ENCODE results near the gene FN3K. TPM values are rescaled to one million over a fixed set of nuclear protein-coding genes. Genes with fewer than 3 reads are reported as not detected.
"Not testable (repeated sequence)": the region's sequence is repeated elsewhere in the genome, so short reads cannot be mapped to it uniquely, and the experiment has no call there.

The FN3K gene
- total RNA-seq, 1 donor from 2014 or later, result 79.1 TPM

DNA sequence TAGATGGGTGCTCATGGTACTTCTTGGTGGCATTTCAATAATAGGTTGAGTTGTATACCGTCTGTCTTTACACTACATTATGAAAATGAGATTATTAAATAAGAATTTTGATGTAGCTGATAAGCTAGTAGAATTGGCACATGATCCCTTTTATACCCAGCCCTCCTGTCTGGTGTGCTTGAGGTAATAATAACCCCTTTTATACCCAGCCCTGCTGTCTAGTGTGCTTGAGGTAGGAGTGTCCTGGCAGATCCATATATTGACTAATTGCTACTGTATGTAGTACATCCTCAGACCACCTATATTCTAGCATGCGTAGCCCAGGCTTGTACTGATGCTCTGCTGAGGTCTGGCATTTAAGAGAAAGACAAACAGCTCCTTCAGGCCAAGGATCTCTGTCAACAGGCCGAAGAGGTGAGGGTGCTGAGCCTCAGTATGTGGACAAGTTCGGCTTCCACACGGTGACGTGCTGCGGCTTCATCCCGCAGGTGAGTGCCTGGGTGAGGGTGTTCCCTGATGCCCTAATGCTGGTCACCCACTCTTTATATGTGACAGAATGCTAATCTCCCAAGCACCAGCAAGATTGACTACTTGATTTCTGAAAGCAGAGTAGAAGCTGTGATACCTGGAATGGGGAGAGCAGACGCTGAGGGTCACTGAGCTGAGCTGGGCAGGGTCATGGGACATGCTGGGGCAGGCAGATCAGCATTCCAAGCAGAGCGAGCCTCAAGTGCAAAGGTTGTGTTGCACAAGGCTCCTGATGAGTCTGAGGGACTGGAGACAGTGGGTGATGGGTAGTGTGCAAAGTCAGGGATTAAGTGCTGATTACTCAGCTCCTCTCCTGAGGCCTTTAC is 5.7 kb downstream of the FN3K start:
- TF ChIP-seq, protein P1, sequence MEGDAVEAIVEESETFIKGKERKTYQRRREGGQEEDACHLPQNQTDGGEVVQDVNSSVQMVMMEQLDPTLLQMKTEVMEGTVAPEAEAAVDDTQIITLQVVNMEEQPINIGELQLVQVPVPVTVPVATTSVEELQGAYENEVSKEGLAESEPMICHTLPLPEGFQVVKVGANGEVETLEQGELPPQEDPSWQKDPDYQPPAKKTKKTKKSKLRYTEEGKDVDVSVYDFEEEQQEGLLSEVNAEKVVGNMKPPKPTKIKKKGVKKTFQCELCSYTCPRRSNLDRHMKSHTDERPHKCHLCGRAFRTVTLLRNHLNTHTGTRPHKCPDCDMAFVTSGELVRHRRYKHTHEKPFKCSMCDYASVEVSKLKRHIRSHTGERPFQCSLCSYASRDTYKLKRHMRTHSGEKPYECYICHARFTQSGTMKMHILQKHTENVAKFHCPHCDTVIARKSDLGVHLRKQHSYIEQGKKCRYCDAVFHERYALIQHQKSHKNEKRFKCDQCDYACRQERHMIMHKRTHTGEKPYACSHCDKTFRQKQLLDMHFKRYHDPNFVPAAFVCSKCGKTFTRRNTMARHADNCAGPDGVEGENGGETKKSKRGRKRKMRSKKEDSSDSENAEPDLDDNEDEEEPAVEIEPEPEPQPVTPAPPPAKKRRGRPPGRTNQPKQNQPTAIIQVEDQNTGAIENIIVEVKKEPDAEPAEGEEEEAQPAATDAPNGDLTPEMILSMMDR (IDR thresholded peaks at IDR 0.05; ENCODE audit: borderline replicate concordance), result no peak
- H3K36me3 ChIP-seq, result peaks cover 49% of the 10 kb centered on the region
- no peak for DNase-seq
- H3K27me3 ChIP-seq (ENCODE audit: low read depth), result no peaks in the 10 kb centered on the region
- peaks cover 19% of the 10 kb centered on the region for H3K9me3 ChIP-seq (replicated peaks)
- H3K4me3 ChIP-seq, result no peak overlapping the region
- H3K27ac ChIP-seq (replicated peaks), result no peak overlapping the region
- peaks cover 36% of the 10 kb centered on the region for H3K4me1 ChIP-seq
- intact Hi-C loops (cut with micrococcal nuclease), result no loop called here

GRCh38 chr17:82743344-82744219 is 8.2 kb downstream of the FN3K start:
- Histone ChIP-seq H3K27me3 (ENCODE audit: low read depth) (no peaks in the 10 kb centered on the region), H3K36me3 (peaks cover 49% of the 10 kb centered on the region), H3K4me1 (peaks cover 20% of the 10 kb centered on the region), H3K4me3 (no peak overlapping the region), H3K27ac (replicated peaks) (no peak overlapping the region), H3K9me3 (replicated peaks) (peaks cover 31% of the 10 kb centered on the region)
- TF ChIP-seq, protein P1 (IDR thresholded peaks at IDR 0.05; ENCODE audit: borderline replicate concordance), result no peak
- intact Hi-C loops (cut with micrococcal nuclease), result no loop called here
- no peak for DNase-seq

- H3K27me3 ChIP-seq (ENCODE audit: low read depth); DNase-seq; intact Hi-C loops (cut with micrococcal nuclease); H3K27ac ChIP-seq (replicated peaks); H3K4me3 ChIP-seq: not testable (repeated sequence)
- peaks cover 11% of the 10 kb centered on the region for H3K4me1 ChIP-seq
- peaks cover 31% of the 10 kb centered on the region for H3K9me3 ChIP-seq (replicated peaks)
- H3K36me3 ChIP-seq, result peaks cover 48% of the 10 kb centered on the region
These were observed 9.3 kb downstream of the FN3K start for GRCh38 chr17:82744736-82745135.

- TF ChIP-seq, protein P1 (IDR thresholded peaks at IDR 0.05; ENCODE audit: borderline replicate concordance), result no peak
- no peaks in the 10 kb centered on the region for H3K27me3 ChIP-seq (ENCODE audit: low read depth)
- H3K36me3 ChIP-seq, result peaks cover 40% of the 10 kb centered on the region
These were observed 10.1 kb downstream of the FN3K start for GRCh38 chr17:82745524-82745923.

GRCh38 chr17:82748756-82749155 is 13.3 kb downstream of the FN3K start:
- peaks cover 8% of the 10 kb centered on the region for H3K36me3 ChIP-seq
- no peak overlapping the region for H3K27ac ChIP-seq (replicated peaks)
- peaks cover 25% of the 10 kb centered on the region for H3K4me1 ChIP-seq
- TF ChIP-seq, protein P1 (IDR thresholded peaks at IDR 0.05; ENCODE audit: borderline replicate concordance), result no peak
- peaks cover 20% of the 10 kb centered on the region for H3K9me3 ChIP-seq (replicated peaks)
- DNase-seq, result no peak
- no peak overlapping the region for H3K4me3 ChIP-seq
- intact Hi-C loops (cut with micrococcal nuclease), result no loop called here
- no peaks in the 10 kb centered on the region for H3K27me3 ChIP-seq (ENCODE audit: low read depth)

More at GRCh38 chr17:82745524-82745923, 10.1 kb downstream of the FN3K start:
- H3K4me3 ChIP-seq, result no peak overlapping the region
- H3K27ac ChIP-seq (replicated peaks), result no peak overlapping the region
- intact Hi-C loops (cut with micrococcal nuclease), result no loop called here
- peaks cover 29% of the 10 kb centered on the region for H3K9me3 ChIP-seq (replicated peaks)
- DNase-seq, result no peak
- peaks cover 7% of the 10 kb centered on the region for H3K4me1 ChIP-seq
